ENCODE results near the gene RBFA.

RBFA gene

GRCh38 chr18:80076379-80076778 lies 42.1 kb downstream of the RBFA start:
- no peak for DNase-seq

- DNase-seq, result no peak
These were observed 43.6 kb downstream of the RBFA start for GRCh38 chr18:80077873-80078272.
